NAMALWA (cell line): ENCODE results near the gene FKBP3.
"Not testable (repeated sequence)": the region's sequence is repeated elsewhere in the genome, so short reads cannot be mapped to it uniquely, and the experiment has no call there.

Experiments used
- DNase-seq: peaks from one replicate; pipeline ENCODE4 v3.0.0-alpha.2; 2015; ENCODE audit warnings: low spot score

The FKBP3 gene

GRCh38 chr14:45112896-45113781, 21.1 kb downstream of the FKBP3 start:
- no peak for DNase-seq

GRCh38 chr14:45104561-45104960, 29.7 kb downstream of the FKBP3 start:
- no peak for DNase-seq

- DNase-seq: no peak
These were observed 30.5 kb downstream of the FKBP3 start for GRCh38 chr14:45103806-45104205.

- DNase-seq: no peak
These were observed 38.1 kb downstream of the FKBP3 start for GRCh38 chr14:45096218-45096617.

GRCh38 chr14:45095143-45095542, 39.1 kb downstream of the FKBP3 start:
- no peak for DNase-seq

GRCh38 chr14:45094275-45094674, 40.0 kb downstream of the FKBP3 start:
- no peak for DNase-seq

GRCh38 chr14:45091710-45092109, 42.6 kb downstream of the FKBP3 start:
- no peak for DNase-seq

- DNase-seq: no peak
These were observed 44.5 kb downstream of the FKBP3 start for GRCh38 chr14:45089813-45090212.

GRCh38 chr14:45084946-45085346, 49.3 kb downstream of the FKBP3 start:
- DNase-seq: peak; percentile 26

- peak; percentile 90 for DNase-seq
These were observed 50.1 kb downstream of the FKBP3 start, which contains the start of gene PRPF39 for GRCh38 chr14:45083976-45084722. Gene PRPF39 (plus strand): TSS chr14:45084116. CDS start chr14:45095240, 11,124 bp downstream.

GRCh38 chr14:45083617-45083975, 50.7 kb downstream of the FKBP3 start:
- no peak for DNase-seq

GRCh38 chr14:45082420-45082819, 51.9 kb downstream of the FKBP3 start:
- DNase-seq: no peak

GRCh38 chr14:45081096-45081495, 53.2 kb downstream of the FKBP3 start:
- not testable (repeated sequence) for DNase-seq

GRCh38 chr14:45080416-45080968, 53.8 kb downstream of the FKBP3 start:
- not testable (repeated sequence) for DNase-seq

- DNase-seq: no peak
These were observed 56.0 kb downstream of the FKBP3 start for GRCh38 chr14:45078323-45078722.

- no peak for DNase-seq
These were observed 60.9 kb downstream of the FKBP3 start for GRCh38 chr14:45073231-45073879.

- DNase-seq: no peak
These were observed 62.2 kb downstream of the FKBP3 start for GRCh38 chr14:45072126-45072525.

- DNase-seq: no peak
These were observed 64.1 kb downstream of the FKBP3 start for GRCh38 chr14:45070215-45070614.

- no peak for DNase-seq
These were observed 65.9 kb downstream of the FKBP3 start for GRCh38 chr14:45068396-45068795.

- DNase-seq: no peak
These were observed 67.6 kb downstream of the FKBP3 start for GRCh38 chr14:45066667-45067066.

GRCh38 chr14:45065956-45066355, 68.3 kb downstream of the FKBP3 start:
- no peak for DNase-seq
